ENCODE data around the gene LRRC49.

DNA sequence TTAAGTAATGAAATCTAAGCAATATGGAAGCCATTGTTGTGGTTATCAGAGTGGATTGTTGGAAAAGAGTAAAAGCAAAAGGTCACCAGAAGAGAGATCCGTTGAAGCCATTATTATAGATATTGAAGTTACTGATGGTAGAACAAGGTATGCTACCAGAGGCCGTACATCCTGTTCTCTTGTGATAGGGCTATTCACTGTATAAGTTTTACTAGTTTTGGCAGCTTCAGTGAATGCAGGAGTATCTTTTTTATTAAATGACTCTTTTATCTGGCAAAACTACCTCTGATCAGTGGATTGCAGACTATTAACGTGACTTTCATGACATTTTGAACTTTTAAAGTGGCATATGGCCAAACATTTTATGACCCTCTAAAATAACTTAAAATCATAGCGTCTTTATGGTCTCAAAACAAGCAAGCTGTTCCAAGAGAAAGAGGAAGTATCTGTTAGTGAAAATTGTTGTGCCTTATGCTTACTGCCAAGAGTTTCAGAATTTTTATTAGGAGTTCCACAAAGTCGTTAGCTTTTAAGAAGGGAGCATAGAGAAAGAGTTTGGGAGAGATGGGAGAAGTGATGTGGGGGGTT, 102.9 kb downstream of the LRRC49 start:
- TF ChIP-seq POLR2A (IDR thresholded peaks at IDR 0.05; ENCODE audit: low read depth, low read length) (no peak), POLR2AphosphoS5 (IDR thresholded peaks at IDR 0.05; ENCODE audit: low read depth, low read length) (no peak), TAF1 (IDR thresholded peaks at IDR 0.05; ENCODE audit: borderline replicate concordance, low read depth, low read length) (no peak)
